ENCODE data around the gene UTP25. TPM values are rescaled to one million over a fixed set of nuclear protein-coding genes. Genes with fewer than 3 reads are reported as not detected.
A peak's percentile ranks its signal among the peaks of the same experiment; 100 is the strongest.

Gene UTP25
- total and polyA plus RNA-seq, 2 of the 4 experiments (the other 2 are of a cell fraction) = 7.1 to 17.4 TPM

GRCh38 chr1:209805875-209806760 is 21.7 kb upstream of the UTP25 start, which contains the start of gene IRF6:
IRF6 (minus strand) TSS chr1:209806142; CDS start chr1:209801413, 4,729 bp downstream.
- in situ Hi-C loops (cut with MboI; ENCODE audit: low sequenced_read_pairs) = no loop called here
- TF ChIP-seq MAFK (IDR thresholded peaks at IDR 0.05; ENCODE audit: low read depth, low read length) (no peak), ELK1 (IDR thresholded peaks at IDR 0.05; ENCODE audit: borderline replicate concordance, low read depth, low read length) (no peak), NFE2L2 (IDR thresholded peaks at IDR 0.05; ENCODE audit: low read depth, low read length) (no peak), RAD21 (IDR thresholded peaks at IDR 0.05; ENCODE audit: low read length) (no peak), USF2 (IDR thresholded peaks at IDR 0.05; ENCODE audit: low read depth, low read length) (no peak), MXI1 (IDR thresholded peaks at IDR 0.05; ENCODE audit: borderline replicate concordance, low read depth, low read length) (no peak), POLR2A (IDR thresholded peaks at IDR 0.05; ENCODE audit: low read depth, low read length) (no peak), SMC3 (IDR thresholded peaks at IDR 0.05; ENCODE audit: low read depth, low read length) (no peak), RCOR1 (IDR thresholded peaks at IDR 0.05; ENCODE audit: insufficient replicate concordance, low read length) (no peak), BHLHE40 (IDR thresholded peaks at IDR 0.05; ENCODE audit: low read depth, low read length) (no peak), CHD1 (IDR thresholded peaks at IDR 0.05; ENCODE audit: low read depth, low read length) (no peak), MAZ (IDR thresholded peaks at IDR 0.05; ENCODE audit: borderline replicate concordance, low read depth, low read length) (no peak), CEBPB (IDR thresholded peaks at IDR 0.05; ENCODE audit: low read depth, low read length) (no peak)

More at GRCh38 chr1:209805875-209806760, 21.7 kb upstream of the UTP25 start, which contains the start of gene IRF6:
- H2AK9ac ChIP-seq (replicated peaks; ENCODE audit: low read depth, low read length, poor library complexity) = peak within 1 kb of the TSS; percentile 6
- peaks cover 2% of the 10 kb centered on the region; the same call in 1 of the 2 replicates for H3K27me3 ChIP-seq (ENCODE audit: control insufficient read depth, insufficient read depth, low read length)
- H2BK5ac ChIP-seq (ENCODE audit: low read depth, low read length, poor library complexity, severe bottlenecking) = no peak within 1 kb of the TSS
- ChIA-PET CTCF (interaction anchor here (0.6 kb wide), 1 partner anchor 652 kb away, joined by 3 read pairs; no protein-coding TSS in a partner anchor), POLR2A (ENCODE audit: unreplicated experiment) (no interaction called here)
- H3K14ac ChIP-seq (replicated peaks; ENCODE audit: low read depth, low read length) = peak within 1 kb of the TSS; percentile 64
- H4K20me1 ChIP-seq (ENCODE audit: insufficient read depth, low read length) = no peaks in the 10 kb centered on the region
- peak; percentile 51 for DNase-seq
- H3K27ac ChIP-seq (ENCODE audit: insufficient read depth, low read length) = peak within 1 kb of the TSS; percentile 19; the same call in 1 of the 2 replicates
- H2BK120ac ChIP-seq (ENCODE audit: low read depth, low read length) = peak within 1 kb of the TSS; percentile 54; the same call in 1 of the 2 replicates
- H3K18ac ChIP-seq (ENCODE audit: low read depth, low read length) = 0 out of 2 replicates have a peak within 1 kb of the TSS, but pooled peaks have one; percentile 58
- no peaks in the 10 kb centered on the region for H3K36me3 ChIP-seq (ENCODE audit: control insufficient read depth, insufficient read depth, low read length)
- H3K79me1 ChIP-seq (ENCODE audit: low read depth in 1 of 2, low read length in 2 of 2) = no peaks in the 10 kb centered on the region
- H2BK20ac ChIP-seq (ENCODE audit: low read depth, low read length) = no peak within 1 kb of the TSS
- H3K4ac ChIP-seq (ENCODE audit: low read depth, low read length) = peak within 1 kb of the TSS; percentile 54
- peaks cover 5% of the 10 kb centered on the region; the same call in 1 of the 2 replicates for H3K4me1 ChIP-seq (ENCODE audit: control insufficient read depth, insufficient read depth, low read length)
- 7% methylated on average over 17 of the region's 46 CpGs; no CpG with 5 or more reads in 1 of the 2 experiments for WGBS, 2 experiments (ENCODE audit: extremely low coverage in 2 of 2, insufficient read length in 1 of 2)
- H3K9ac ChIP-seq (ENCODE audit: low read depth, low read length) = peak within 1 kb of the TSS; percentile 59; the same call in 1 of the 2 replicates
- H3K9me1 ChIP-seq (ENCODE audit: insufficient read depth, low read length) = peaks cover 3% of the 10 kb centered on the region; the same call in 1 of the 2 replicates
- peak within 1 kb of the TSS; percentile 19; the same call in 1 of the 2 replicates for H4K91ac ChIP-seq (ENCODE audit: insufficient read depth, low read depth, low read length)
- H4K8ac ChIP-seq (ENCODE audit: low read depth in 2 of 2, low read length in 2 of 2) = peak within 1 kb of the TSS; percentile 43 to 71; a peak in 3 of 4 replicates
- peak within 1 kb of the TSS; percentile 86 for H3K4me2 ChIP-seq (ENCODE audit: low read depth, low read length)
- intact Hi-C loops (cut with micrococcal nuclease) = no loop called here
- peak within 1 kb of the TSS; percentile 34 for H3K4me3 ChIP-seq (ENCODE audit: insufficient read depth, low read depth, low read length)
- dilution Hi-C loops (cut with HindIII; ENCODE audit: low sequenced_read_pairs, unreplicated experiment) = loop anchor here (25.0 kb wide), 1 partner anchor 181 kb away; no protein-coding TSS in a partner anchor
- no peak within 1 kb of the TSS for H3K23ac ChIP-seq (ENCODE audit: low read depth, low read length)
- H2AFZ ChIP-seq (replicated peaks; ENCODE audit: low read length, poor library complexity) = peak within 1 kb of the TSS; percentile 88
- BruUV-seq (replicated peaks) = no TSS peak
- H2AK5ac ChIP-seq (ENCODE audit: low read depth, low read length) = no peak within 1 kb of the TSS
- peak within 1 kb of the TSS; percentile 75 for H4K5ac ChIP-seq (ENCODE audit: low read depth, low read length)
- no peaks in the 10 kb centered on the region for H3K9me3 ChIP-seq (ENCODE audit: control insufficient read depth, insufficient read depth, low read length)
- peak; percentile 71 for ATAC-seq (ENCODE audit: low read depth)
- H3K56ac ChIP-seq (ENCODE audit: extremely low read depth, insufficient read depth, low read length) = peak within 1 kb of the TSS; percentile 24; the same call in 1 of the 2 replicates
- H2BK15ac ChIP-seq (ENCODE audit: low read depth, low read length) = peak within 1 kb of the TSS; percentile 81; the same call in 1 of the 3 replicates
